GM21576 (cell line): ENCODE measurements around the gene GGA2.
A peak's percentile ranks its signal among the peaks of the same experiment; 100 is the strongest.
"Not testable (repeated sequence)": the region's sequence is repeated elsewhere in the genome, so short reads cannot be mapped to it uniquely, and the experiment has no call there.

ENCODE experiments used
- ATAC-seq: cut with Tn5 transposase; IDR thresholded peaks from one replicate; pipeline ENCODE4 v1.9.1; 2021; ENCODE audit warnings: mild to moderate bottlenecking, moderate library complexity; ENCODE audit not compliant: unreplicated experiment

Gene GGA2

DNA sequence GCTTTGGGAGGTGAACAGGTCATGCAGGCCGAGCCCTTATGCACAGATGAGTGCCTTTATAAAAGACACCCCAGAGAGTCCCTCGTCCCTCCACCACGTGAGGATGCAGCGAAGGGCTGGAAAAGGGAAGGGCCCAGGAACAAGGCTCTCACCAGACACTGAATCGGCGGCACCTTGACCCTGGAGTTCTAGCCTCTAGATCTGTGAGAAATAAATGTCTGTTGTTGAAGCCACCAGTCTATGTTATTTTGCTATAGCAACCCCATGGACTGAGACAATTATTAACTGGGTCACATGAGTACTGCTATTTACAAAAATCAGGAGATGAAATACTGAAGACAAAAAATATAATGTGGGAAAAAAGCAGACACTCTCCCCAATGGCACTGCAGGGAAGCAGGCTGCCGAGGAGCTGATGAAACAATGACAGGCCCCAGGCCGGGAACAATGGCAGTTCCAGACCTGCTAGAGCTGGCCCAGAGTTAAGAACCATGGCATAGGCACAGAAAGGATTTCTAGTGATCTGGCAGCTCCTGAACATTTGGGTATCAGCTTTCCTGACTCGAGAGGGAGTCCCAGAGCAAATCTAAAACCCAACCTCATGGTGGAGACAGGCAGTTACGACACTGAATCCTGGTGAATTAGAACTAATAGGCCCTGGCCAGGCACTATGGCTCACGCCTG, 17.8 kb upstream of the GGA2 start:
- no peak for ATAC-seq

DNA sequence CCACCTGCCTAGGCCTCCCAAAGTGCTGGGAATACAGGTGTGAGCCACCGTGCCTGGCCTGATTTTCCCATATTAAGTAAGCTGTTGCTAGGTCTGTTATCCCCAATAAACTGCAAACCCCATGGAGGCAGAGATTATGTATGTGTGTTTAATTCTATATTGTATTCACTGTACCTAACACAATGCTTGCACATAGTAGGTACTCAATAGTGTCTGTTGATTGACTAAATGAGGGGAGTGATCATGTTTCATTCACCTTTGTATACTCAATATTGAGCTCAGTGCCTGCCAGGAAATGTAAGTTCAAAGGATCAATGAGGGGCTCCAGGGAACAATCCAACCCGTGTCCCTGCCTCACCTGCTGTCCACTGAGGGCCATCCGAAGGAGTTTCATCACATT, 14.6 kb upstream of the GGA2 start:
- ATAC-seq: no peak

DNA sequence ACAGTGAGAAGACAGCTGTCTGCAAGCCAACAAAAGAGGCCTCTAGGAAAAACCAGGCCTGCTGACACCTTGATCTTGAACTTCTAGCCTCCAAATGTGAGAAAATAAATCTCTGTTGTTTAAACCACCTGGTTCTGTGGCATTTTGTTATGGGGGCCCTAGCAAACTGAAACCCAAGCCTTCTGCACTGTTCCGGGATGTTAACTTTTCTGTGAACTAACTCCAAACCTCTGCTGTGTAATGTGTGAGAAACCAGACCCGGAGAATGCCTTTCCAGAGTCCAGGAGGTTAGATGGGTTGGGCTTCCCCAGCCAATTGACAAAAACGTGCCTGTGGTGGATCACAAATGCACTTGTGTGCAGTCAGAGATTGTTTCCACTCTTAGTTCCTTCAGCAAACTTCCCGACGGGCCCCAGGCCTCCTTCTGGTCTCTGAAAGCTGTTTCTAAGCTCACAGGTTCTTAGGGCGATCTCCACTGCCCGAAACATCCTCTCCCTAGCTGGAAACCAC, 13.6 kb upstream of the GGA2 start:
- no peak for ATAC-seq

DNA sequence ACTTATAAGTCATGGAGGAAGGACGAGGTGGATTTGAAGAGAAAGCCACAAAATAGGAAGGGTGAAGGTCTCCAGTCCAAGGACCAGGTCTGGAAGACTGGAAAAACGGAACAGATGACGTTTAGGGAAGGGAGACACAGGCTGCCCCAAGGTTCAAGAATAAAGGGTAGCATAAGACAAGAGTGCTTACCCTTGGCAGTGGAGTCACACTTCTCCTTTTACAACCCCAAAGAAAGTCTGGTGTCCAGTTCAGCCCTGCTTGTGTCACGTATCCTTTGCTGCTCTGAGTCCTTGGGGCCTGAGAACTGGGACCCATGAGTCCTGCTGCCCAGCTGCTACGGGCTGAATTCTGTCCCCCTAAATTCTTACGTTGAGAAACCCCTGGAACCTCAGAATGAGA, 13.0 kb upstream of the GGA2 start:
- no peak for ATAC-seq

DNA sequence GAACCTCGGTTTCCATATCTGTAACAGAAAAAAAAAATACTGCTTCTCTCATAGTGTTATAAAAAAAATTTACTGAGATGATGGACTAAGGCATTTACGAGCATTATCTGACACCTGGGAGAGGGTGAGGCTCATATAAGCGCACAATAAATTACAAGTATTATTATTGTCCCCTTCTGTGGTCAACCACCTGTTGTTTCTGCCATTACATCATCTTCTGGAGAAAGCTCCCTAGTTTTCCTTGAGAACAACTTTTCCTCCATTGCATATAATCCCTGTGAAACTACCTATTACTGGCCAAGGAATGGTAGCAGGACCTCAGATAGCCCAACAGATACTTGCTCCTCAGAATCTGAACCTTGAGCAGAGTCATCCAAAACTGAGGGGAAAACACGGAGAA, 11.7 kb upstream of the GGA2 start:
- ATAC-seq: no peak

DNA sequence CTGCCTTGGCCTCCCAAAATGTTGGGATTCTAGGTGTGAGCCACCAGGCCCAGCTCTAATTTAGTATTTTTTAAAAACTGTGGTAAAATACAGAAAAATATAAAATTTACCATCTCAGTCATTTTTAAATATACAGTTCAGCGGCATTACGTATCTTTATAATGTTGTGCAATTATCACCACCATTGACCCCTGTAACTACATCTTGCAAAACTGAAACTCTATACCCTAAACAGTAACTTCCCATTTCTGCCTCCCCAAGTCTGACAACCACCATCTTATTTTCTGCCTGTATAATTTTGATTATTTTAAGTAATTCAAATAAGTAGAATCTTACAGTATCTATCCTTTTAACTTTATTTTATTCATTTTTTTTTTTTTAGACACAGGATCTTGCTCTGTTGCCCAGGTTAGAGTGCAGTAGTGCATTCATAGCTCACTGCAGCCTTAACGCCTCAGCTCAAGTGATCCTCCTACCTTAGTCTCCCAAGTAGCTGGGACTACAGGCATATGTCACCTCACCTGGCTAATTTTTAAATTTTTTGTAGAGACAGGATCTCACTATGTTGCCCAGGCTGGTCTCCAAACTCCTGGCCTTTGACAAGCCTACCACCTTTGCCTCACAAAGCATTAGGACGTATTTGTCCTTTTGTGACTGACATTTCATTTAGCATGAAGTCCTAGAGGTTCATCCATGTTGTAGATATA, 10.9 kb upstream of the GGA2 start:
- ATAC-seq: no peak

DNA sequence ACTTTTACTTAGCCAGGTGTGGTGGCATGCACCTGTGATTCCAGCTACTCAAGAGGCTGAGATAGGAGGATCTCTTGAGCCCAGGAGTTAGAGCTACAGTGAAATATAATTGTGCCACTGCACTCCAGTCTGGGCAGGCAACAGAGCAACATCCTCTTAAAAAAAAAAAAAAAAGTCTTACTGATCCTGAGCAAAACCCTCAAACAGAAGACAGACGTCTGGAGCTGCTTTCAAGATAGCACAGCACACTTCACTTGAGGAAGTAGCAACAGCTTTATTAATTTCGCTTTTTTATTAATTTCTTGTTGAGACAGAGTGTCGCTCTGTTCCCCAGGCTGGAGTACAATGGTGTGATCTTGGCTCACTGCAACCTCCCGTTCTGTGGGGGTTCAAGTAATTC, 10.2 kb upstream of the GGA2 start:
- no peak for ATAC-seq

DNA sequence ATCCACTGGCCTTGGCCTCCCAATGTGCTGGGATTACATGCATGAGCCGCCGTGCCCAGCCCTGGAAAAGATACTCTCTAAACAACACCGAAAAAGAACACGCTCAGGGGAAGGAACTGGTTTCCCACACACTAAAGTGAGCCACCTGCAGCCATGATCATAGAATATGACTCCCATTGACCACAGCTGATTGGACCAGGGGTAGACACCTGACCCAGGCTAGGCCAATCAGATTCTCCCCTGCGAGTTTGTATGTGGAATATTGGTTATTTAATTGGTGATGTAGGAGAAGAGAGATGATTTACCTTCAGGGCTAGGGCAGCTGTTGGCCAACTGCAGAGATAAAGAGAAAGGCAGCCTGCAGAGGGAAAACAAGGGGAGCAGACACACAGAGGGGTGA, 9.0 kb upstream of the GGA2 start:
- no peak for ATAC-seq

DNA sequence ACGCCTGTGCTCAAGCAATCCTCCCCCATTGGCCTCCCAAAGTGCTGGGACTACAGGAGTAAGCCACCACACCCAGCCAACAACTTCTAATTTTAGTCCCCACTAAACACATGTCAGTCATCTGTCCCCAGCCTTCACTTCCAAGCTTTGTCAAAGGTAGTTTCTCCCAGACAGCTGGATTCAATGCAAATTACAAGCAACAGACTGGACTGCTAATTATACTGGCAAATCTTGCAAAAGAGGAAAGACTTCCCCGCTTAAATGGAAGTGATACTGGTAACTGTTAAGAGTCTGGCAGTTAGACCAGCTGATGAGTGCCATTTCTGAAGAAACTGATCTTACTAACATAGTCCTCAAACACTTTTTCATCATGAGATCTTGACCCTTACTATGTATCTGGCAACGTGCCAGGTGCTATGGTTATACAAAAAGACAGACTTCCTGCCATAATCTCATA, 8.2 kb upstream of the GGA2 start:
- ATAC-seq: peak; percentile 58

DNA sequence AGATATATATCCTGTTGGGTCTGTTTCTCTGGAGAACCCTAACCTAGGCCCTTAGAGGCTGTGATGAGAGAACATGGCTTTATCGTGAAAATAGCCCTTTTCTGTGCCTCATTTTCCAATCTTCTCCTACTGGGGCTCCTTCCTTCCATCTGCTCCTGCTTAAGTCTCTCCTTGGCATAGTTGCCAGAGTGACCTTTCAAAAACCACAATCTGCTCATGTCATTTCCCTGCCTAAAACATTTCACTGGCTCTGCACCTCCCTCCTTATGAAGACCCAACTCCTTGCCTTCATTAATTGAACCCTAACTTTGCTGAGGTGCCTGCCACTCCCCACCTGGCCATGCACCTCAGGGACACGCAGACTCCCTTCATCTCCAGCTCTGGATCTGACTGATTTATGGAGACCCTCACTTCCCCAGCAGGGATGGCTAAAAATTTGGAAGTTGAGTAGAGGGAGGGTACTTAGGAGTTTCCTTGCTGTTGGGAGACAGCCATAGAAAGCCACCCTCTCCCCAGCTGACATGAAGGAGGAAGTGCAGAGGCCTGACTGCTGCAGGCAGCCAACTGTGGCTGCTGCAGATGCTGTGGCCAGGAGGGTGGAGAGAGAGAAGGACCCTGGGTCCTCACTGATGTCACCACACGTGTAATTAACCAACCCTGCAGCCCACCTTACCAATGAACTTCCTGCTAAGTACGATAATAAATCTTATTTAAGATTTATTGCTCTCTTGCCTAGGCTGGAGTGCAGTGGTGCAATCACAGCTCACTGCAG, 6.3 kb upstream of the GGA2 start:
- ATAC-seq: peak; percentile 47

DNA sequence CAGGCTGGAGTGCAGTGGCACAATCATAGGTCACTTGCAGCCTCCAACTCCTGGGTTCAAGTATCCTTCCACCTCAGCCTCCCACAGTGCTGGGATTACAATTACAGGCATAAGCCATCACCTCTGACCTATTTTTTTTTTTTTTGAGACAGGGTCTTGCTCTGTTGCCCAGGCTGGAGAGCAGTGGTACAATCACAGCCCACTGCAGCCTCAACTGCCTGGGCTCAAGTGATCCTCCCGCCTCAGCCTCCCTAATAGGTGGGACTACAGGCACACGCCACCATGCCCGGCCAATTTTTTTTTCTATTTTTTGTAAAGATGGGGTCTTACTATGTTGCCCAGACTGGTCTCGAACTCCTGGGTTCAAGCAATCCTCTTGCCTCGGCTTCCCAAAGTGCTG, 5.6 kb upstream of the GGA2 start:
- no peak for ATAC-seq

DNA sequence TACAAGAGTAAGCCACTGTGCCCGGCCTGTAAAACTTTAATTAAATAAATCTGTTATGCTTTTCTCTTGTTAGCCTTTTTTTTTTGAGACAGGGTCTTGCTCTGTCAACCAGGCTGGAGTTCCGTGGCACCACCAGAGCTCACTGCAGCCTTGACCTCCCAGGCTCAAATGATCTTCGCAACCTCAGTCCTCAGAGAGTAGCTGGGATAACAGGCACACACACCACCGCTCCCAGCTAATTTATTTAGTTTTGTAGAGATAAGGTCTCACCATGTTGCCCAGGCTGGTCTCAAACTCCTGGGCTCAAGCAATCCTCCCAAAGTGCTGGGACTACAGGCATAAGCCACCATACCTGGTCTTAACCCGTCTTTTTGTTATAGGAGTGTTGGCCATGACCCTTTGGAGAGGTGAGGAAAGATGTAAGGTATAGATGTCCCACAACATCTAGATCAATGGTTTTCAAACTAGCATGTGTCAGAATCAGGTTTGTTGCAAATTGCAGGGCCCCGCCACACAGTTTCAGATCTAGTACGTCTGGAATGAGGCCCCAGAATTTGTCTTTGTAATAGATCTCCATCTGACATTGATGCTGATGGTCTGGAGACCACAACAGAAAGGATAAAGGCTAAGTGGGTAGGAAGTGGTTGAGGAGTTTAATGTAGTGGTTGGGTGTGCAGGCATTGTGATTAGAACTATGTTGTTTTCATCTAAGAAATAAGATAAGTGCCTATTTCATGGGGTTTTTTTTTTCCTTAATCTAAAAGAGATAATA, 4.3 kb upstream of the GGA2 start:
- ATAC-seq: no peak

DNA sequence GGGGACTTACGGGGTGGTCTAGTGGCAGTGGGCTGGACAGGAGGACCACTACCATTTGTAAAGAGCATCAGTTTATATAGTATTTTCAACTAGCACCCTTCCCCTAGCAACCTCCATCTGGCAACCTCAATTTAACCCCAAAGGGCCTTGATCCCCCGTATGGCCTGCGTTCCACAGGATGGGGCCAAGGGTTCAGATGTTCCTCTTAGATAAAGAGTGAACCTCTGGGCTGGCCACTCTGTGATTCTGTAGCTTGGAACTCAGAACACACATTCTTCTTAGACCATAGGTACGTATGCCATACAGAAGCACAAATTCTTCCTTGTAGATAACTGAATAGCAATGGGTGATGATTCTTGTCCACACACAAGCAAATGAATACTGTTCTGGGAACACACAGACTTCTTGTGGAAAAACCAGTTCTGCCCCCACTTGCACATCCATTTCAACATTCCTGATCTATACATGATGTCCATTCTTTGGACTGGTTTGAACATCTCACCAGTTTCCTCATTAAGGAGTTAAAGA, 1.9 kb upstream of the GGA2 start:
- no peak for ATAC-seq

DNA sequence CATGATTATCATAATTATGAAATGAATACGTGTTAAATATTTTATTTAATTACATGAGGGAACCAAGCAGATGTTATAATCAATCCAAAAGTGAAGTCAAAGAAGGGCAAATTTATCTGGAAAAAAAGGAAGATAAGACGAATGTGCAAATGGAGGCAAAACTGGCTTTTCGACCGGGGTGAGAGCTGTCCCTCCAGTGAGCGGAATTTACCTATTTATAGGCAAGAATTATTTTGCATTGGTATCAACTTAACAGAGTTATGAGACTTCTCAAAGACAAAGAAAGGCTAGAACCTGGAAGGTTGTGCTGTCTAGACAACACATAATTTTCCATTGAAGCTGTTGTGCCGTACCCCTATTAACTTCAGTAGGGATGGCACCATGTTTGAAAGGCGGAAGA, 1.4 kb upstream of the GGA2 start:
- ATAC-seq: no peak

DNA sequence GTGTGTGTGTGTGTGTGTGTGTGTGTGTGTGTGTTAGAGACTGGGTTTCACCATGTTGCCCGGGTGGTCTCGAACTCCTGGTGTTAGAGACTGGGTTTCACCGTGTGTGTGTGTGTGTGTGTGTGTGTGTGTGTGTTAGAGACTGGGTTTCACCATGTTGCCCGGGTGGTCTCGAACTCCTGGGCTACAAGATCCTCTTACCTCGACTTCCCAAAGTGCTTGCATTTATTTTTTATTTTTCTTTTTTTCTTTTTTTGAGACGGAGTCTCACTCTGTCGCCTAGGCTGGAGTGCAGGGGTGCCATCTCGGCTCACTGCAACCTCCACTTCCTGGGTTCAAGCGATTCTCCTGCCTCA, 599 bp upstream of the GGA2 start:
- not testable (repeated sequence) for ATAC-seq

DNA sequence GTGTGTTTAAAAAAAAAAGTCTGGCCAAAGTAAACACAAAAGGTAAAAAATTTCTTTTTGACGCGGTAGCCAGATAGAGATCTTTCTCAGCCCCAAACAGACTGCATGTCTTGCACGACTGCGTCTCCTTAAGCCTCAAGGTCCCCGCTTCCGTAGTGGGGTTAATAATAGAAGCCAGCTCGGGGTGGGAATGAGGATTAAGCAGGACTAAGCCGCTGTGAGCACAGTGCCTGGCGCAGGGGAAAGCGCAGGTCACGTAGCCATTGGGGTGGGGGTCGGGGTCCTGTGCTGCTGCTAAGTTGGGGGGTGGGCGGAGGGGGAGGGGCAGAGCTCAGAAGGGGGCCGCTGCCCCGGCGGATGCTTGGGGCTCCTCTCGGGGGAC, 521 bp downstream of the GGA2 start:
- ATAC-seq: no peak

DNA sequence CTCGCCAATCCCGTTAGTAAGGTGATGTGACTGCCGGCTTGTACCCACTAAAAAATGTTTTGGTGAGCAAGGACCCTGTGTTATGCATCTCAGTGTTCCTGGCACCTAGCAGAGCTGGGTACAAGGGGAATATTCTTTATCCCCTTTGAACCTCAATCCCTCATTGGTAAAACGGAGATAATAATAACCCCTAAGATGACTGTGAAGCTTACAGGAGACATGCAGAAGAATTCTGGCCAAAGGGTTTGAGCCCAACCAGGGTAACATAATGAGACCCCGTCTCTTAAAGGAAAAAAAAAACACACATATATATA, 896 bp downstream of the GGA2 start:
- ATAC-seq: no peak

DNA sequence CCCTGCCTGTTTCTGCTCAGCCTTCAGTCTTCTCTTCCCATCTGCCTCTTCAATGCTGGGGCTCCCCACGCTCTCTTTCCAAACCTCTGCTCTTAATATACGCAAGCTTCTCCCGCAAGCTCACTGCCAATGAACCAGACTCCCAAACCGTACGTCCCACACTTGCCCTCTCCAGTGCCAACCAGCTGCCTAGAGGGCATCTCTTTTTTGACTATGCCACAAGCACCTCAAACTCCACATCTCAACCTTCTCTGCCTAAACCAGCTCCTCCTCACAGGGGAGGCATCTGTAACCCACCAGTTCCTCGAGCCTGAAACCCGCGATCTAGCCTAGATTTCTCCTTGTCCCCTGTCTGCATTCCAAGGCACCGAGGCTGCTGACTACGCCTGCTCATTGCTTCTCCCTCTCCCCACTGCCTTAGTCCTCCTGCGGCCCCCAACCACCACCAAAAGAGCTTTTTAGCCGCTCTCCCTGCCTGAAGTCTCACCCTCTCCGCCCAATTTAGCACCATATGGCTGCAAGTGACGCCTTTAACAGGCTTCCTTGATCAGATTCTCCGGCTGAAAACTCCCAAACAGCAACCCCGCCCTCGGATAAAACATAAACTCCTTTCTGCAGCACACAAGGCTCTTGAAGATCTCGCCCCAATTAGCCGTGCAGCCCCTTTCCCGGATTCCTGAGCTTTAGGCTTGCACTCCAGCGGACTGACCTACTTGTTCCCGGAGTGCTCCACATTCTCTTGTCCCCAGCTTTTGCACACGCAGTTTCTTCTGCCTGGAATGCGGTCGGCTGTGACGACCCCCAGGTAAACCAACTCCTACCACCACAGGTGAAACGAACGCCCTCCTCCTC, 1.5 kb downstream of the GGA2 start:
- ATAC-seq: no peak

DNA sequence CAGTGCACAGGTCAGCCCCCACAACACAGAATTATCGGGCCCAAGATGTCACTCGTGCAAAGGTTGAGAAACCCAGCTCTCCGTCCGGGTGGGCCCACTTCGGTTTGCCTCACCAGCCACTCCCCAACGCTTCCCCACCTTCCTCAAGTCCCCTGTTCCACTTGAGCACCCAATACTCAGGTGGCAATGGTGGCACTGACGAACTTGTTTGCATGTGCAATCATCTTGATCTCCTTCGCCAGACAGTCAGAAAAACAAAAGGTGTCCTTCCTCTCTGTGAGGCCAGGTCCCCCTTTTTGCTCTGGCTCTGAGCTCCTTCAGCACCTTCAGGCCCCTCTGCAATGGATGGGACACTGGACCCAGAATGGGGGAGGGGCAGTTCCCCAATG, 3.7 kb downstream of the GGA2 start:
- no peak for ATAC-seq
